Stimulated activated CD8-positive, alpha-beta memory T cell treated with anti-CD3 and anti-CD28 coated beads, Interleukin-4, amount 100 ng/mL, for 1 hour (primary cell): ENCODE results near the gene GPR119.
A peak's percentile ranks its signal among the peaks of the same experiment; 100 is the strongest.
"Not testable (repeated sequence)": the region's sequence is repeated elsewhere in the genome, so short reads cannot be mapped to it uniquely, and the experiment has no call there.

Experiments used
- DNase-seq, 2 donors: peaks; one replicate each; pipeline ENCODE4 v3.0.0-alpha.2; 2020; ENCODE audit warnings: low read depth in 2 of 2, low spot score in 1 of 2

The GPR119 gene

GRCh38 chrX:130385520-130385919 is at the start of gene GPR119:
TSS of gene GPR119 (minus strand) at chrX:130385674. CDS start at chrX:130385447, 227 bp downstream.
- DNase-seq: no peak

DNA sequence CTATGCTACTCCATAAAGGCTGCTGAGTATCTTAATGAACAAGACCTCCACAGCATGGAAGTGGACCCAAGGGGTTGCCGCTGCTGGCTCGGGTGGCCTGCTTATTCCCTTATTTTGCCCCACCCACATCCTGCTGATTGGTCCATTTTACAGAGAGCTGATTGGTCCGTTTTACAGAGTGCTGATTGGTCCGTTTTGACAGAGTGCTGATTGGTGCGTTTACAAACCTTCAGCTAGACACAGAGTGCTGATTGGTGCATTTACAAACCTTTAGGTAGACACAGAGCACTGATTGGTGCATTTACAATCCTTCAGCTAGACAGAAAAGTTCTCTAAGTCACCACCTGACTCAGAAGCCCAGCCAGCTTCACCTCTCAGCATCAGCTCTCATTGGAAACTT is 43.8 kb upstream of the GPR119 start:
- DNase-seq: not testable (repeated sequence)

DNA sequence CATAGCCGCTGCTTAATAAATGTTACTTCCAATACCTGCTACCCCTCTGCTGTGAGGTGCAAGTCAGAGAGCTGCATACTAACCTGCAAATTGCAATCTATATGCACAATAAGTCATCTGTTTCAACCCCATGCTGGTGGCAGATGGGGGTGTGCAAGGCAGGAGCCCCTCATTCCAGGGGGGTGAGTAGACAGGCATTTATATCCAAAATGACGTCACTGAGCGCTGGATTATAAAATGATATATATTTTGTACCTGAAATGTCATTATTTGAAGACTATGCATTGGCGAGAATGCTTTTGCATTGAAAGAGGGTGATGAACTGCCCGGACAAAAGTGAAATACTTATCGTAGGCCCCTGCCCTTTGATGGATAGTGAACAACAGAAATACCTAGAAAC is 41.1 kb upstream of the GPR119 start:
- no peak for DNase-seq

GRCh38 chrX:130419263-130419662 is 33.8 kb upstream of the GPR119 start:
- no peak for DNase-seq

DNA sequence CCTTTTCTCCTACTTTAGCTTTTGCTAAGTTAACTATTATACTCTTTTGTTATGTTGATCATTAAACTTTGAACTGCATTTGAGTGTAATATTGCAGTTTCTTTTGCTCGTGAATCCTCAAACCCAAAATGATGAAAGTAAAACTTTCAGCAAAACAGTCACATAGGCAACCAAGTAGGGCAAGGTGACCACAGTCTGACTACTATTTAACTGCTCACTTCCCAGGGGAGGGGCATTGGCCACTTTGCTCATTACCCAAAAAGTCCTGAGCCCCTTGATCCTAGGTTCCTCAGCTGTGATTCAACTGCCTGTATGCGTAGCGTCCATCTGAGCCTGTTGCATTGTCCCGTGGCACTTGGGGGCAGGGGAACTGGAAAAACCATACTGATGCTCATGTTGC is 33.3 kb upstream of the GPR119 start:
- DNase-seq: no peak

DNA sequence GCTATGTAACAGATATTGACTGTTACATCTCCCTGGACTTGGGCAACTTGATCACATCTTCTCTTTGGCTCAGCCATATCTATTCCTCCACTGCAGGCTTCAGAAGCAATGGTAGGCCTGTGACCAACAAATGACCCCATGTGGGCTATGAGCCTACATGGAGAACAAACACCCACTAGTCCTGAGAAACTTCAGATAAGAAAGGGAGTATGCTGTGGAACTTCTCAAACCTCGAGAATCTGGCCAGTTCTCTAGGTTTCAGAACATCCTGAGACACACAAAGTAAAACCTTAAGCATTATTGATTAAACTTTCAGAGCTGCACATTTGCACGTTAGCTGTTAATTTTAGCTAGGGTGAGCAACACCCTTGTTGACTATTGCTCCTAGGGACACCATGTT is 32.6 kb upstream of the GPR119 start:
- DNase-seq: no peak

GRCh38 chrX:130416785-130417184 is 31.3 kb upstream of the GPR119 start:
- no peak for DNase-seq

GRCh38 chrX:130415201-130415600 is 29.7 kb upstream of the GPR119 start:
- no peak for DNase-seq

GRCh38 chrX:130414800-130415199 is 29.3 kb upstream of the GPR119 start:
- no peak for DNase-seq

DNA sequence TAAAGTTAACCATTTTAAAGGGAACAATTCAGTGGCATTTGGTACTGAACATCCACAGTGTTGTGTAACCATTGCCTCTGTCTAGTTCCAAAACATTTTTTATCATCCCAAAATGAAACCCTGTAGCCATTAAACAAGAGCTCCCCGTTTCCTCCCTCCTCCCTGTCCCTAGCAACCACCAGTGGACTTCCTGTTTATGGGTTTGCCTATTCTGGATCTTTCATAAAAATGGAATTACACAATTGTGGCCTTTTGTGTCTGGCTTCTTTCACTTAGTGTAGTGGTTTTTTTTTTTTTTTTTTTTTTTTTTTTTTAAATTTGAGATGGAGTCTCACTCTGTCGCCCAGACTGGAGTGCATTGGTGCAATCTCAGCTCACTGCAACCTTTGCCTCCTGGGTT is 27.9 kb upstream of the GPR119 start:
- DNase-seq: no peak

GRCh38 chrX:130402208-130402684 is 16.8 kb upstream of the GPR119 start:
- no peak for DNase-seq

DNA sequence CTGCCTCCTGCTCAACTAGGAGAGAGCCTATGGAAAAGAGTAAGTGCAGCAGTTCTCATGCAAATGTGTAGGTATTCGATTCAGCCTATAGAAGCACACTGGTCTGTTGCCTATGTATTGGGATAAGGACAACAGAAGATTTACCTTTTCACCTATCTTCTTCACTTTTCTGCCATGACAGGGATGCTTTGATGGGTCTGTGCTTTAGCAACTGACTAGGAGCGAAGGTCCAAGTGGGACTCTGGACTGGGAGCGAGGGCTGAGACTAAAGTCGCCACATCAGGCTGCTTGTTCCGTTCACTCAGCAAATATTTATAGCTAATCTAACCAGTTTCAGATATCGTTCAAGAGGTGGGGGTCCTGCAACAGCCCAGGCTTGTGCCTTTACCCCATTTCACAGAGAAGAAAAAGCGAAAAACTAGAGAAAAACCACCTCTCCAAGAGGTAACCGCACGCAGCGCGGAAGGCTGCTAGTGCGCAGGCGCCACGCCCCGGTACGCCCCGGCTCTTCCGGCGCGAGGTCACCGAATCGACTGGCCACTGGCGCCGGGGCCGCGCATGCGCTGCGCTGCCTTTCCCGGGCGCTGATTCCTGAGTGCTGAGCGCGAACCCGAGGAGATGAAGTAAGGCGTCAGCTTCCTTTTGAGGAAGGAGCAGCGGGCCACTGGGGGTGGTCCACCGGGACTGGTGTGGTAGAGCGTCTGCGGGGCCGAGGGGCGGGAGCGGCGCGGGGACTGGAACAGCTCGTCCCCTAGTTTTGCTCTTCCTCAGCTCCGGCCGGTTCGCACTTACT is 16.1 kb upstream of the GPR119 start, which contains the start of gene RBMX2:
RBMX2 (plus strand) TSS at position 573 of the 793 bp plus-strand sequence; CDS start at position 619, 46 bp downstream.
- peak; percentile 29 to 36 for DNase-seq

- no peak for DNase-seq
Measured at GRCh38 chrX:130395341-130395740, 9.9 kb upstream of the GPR119 start.

GRCh38 chrX:130393451-130394074 is 8.1 kb upstream of the GPR119 start:
- no peak for DNase-seq

GRCh38 chrX:130386408-130386808 is 934 bp upstream of the GPR119 start:
- DNase-seq: no peak

GRCh38 chrX:130378024-130378669 is 7.3 kb downstream of the GPR119 start:
- no peak for DNase-seq

- DNase-seq: no peak
Measured at GRCh38 chrX:130376077-130376476, 9.4 kb downstream of the GPR119 start.

- DNase-seq: not testable (repeated sequence)
Measured at GRCh38 chrX:130352050-130352449, 33.4 kb downstream of the GPR119 start.

DNA sequence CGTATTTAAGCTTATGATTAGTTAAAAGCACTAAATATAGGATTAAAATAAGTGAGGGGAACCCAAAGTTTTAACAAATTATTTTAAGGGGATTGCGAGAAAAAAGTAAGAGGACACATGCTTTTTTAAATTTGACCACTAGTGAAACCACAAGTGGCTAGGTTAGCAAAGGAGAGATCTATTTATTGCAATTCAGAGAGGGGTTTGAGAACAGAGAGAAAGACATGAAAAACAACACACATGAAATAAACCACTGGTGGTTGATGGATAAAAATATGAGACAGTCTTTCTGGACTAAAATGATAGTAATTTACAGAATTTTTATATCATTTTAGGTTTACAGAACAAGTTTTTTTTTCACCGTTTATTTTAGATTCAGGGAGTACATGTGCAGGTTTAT is 33.9 kb downstream of the GPR119 start:
- DNase-seq: no peak

GRCh38 chrX:130347321-130347720 is 38.2 kb downstream of the GPR119 start:
- DNase-seq: no peak

GRCh38 chrX:130343411-130343810 is 42.1 kb downstream of the GPR119 start:
- no peak for DNase-seq

GRCh38 chrX:130340271-130340670 is 45.2 kb downstream of the GPR119 start:
- DNase-seq: no peak
